ENCODE results near the gene SUPT20H. TPM values are rescaled to one million over a fixed set of nuclear protein-coding genes. Genes with fewer than 3 reads are reported as not detected.
A peak's percentile ranks its signal among the peaks of the same experiment; 100 is the strongest.

Gene SUPT20H
- total RNA-seq, 1 experiment from 2014 or later, result 90.3 TPM

DNA sequence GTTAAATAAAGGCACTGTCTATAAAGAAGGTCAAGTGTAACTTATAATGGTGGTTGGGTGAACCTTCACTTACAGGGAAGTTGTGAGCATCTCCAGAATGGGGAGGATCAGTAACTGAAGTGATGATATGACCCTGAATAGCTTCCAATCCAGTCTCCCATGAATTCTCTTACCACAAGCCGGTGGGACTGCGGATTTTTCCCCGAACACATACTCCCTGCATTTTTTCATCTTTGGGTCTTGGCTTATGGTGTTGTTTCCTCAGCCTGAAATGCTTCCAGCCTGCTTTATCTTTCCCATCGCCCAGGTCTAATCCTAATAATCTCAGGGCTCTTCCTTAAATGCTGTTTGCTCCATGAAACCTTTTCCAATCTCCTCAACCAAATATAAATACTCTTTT is 48.0 kb upstream of the SUPT20H start:
- no peak overlapping the region for H3K4me3 Mint-ChIP-seq (ENCODE audit: unreplicated experiment)
- H3K4me1 Mint-ChIP-seq (ENCODE audit: insufficient read depth, unreplicated experiment), result peaks cover 19% of the 10 kb centered on the region
- H3K36me3 Mint-ChIP-seq (ENCODE audit: insufficient read depth, unreplicated experiment), result no peaks in the 10 kb centered on the region
- no peak for DNase-seq (ENCODE audit: unreplicated experiment)
- ChIA-PET POLR2A (interaction anchor here (0.6 kb wide), 1 partner anchor 104 kb away, joined by 3 read pairs; no protein-coding TSS in a partner anchor), CTCF (interaction anchor here (0.6 to 9.8 kb wide), 4 partner anchors 157 to 496 kb away, joined by 3 to 103 read pairs (median 3); partner anchors contain the start of gene POSTN)
- H3K27ac Mint-ChIP-seq (ENCODE audit: low read depth, unreplicated experiment), result no peak overlapping the region
- intact Hi-C loops (cut with micrococcal nuclease), result no loop called here
- no peaks in the 10 kb centered on the region for H3K27me3 Mint-ChIP-seq (ENCODE audit: insufficient read depth, unreplicated experiment)
- H3K9me3 Mint-ChIP-seq (ENCODE audit: unreplicated experiment), result no peaks in the 10 kb centered on the region
- BruUV-seq (replicated peaks), result no TSS peak
- TF ChIP-seq, protein P1, sequence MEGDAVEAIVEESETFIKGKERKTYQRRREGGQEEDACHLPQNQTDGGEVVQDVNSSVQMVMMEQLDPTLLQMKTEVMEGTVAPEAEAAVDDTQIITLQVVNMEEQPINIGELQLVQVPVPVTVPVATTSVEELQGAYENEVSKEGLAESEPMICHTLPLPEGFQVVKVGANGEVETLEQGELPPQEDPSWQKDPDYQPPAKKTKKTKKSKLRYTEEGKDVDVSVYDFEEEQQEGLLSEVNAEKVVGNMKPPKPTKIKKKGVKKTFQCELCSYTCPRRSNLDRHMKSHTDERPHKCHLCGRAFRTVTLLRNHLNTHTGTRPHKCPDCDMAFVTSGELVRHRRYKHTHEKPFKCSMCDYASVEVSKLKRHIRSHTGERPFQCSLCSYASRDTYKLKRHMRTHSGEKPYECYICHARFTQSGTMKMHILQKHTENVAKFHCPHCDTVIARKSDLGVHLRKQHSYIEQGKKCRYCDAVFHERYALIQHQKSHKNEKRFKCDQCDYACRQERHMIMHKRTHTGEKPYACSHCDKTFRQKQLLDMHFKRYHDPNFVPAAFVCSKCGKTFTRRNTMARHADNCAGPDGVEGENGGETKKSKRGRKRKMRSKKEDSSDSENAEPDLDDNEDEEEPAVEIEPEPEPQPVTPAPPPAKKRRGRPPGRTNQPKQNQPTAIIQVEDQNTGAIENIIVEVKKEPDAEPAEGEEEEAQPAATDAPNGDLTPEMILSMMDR (IDR thresholded peaks at IDR 0.05; ENCODE audit: unreplicated experiment), result no peak

DNA sequence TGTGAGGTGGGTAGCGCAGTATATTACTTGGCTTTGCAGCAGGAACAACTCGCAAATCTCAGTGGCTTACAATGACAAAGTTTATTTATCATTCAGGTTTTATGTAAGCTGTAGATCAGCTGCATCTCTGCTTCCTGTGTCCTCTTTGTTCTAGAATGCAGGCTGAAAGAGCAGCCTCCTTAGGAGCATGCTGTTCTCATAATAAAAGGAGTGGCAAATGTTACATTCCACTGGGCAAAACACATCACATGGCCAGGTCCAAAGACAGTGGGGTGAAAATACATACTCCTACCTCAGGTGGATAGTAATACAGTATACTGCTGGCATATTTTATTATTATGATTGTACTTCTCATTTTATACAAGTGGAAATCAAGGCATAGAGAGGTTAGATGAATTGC is 47.2 kb upstream of the SUPT20H start:
- Mint-ChIP-seq H3K4me1 (ENCODE audit: insufficient read depth, unreplicated experiment) (peaks cover 19% of the 10 kb centered on the region), H3K27me3 (ENCODE audit: insufficient read depth, unreplicated experiment) (no peaks in the 10 kb centered on the region), H3K36me3 (ENCODE audit: insufficient read depth, unreplicated experiment) (no peaks in the 10 kb centered on the region), H3K4me3 (ENCODE audit: unreplicated experiment) (no peak overlapping the region), H3K27ac (ENCODE audit: low read depth, unreplicated experiment) (peak overlapping the region; percentile 82), H3K9me3 (ENCODE audit: unreplicated experiment) (no peaks in the 10 kb centered on the region)
- TF ChIP-seq, protein P1 (IDR thresholded peaks at IDR 0.05; ENCODE audit: unreplicated experiment), result no peak
- BruUV-seq (replicated peaks), result no TSS peak
- DNase-seq (ENCODE audit: unreplicated experiment), result no peak
- CTCF ChIA-PET, result interaction anchor here (0.6 to 9.8 kb wide), 4 partner anchors 170 to 497 kb away, joined by 3 to 103 read pairs (median 4); partner anchors contain the start of gene POSTN
- intact Hi-C loops (cut with micrococcal nuclease), result no loop called here
- POLR2A ChIA-PET, result interaction anchor here (0.5 to 0.6 kb wide), 2 partner anchors 42 to 437 kb away, joined by 3 read pairs; no protein-coding TSS in a partner anchor

DNA sequence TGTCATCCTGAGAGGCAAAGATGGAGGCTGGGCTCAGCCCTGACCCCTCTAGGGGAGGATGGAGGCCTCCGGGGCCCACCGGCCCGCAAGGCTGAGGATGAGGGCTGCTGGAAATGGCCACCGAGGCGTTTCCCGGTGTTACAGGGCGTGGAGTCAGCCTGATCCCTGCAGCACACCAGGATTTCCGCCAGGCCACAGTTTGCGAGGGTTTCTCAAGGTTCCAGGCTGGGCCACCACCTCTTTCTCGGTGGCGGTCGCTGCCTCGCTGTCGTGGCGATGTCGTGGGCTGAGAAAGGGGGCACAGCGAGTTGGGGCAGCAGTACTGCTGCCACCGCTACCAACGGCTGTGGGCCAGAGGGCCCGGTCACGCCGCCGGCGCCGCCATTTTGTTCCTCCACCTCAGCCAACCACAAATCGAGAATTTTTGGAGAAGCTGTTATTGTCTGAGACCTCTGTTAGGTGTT is 45.8 kb upstream of the SUPT20H start, which contains the start of gene CSNK1A1L:
TSS of gene CSNK1A1L (minus strand) at position 414 of the 464 bp plus-strand sequence. CDS start at position 6, 408 bp downstream.
- Mint-ChIP-seq H3K27ac (ENCODE audit: low read depth, unreplicated experiment) (peak within 1 kb of the TSS; percentile 82), H3K27me3 (ENCODE audit: insufficient read depth, unreplicated experiment) (no peaks in the 10 kb centered on the region), H3K4me1 (ENCODE audit: insufficient read depth, unreplicated experiment) (peaks cover 19% of the 10 kb centered on the region), H3K36me3 (ENCODE audit: insufficient read depth, unreplicated experiment) (no peaks in the 10 kb centered on the region), H3K4me3 (ENCODE audit: unreplicated experiment) (no peak within 1 kb of the TSS), H3K9me3 (ENCODE audit: unreplicated experiment) (no peaks in the 10 kb centered on the region)
- intact Hi-C loops (cut with micrococcal nuclease), result no loop called here
- no TSS peak for BruUV-seq (replicated peaks)
- ChIA-PET POLR2A (interaction anchor here (0.7 kb wide), 1 partner anchor 9 kb away, joined by 3 read pairs; no protein-coding TSS in a partner anchor), CTCF (interaction anchor here (9.8 kb wide), 1 partner anchor 498 kb away, joined by 103 read pairs; the partner anchor contains the start of gene POSTN)
- TF ChIP-seq, protein P1 (IDR thresholded peaks at IDR 0.05; ENCODE audit: unreplicated experiment), result no peak
- DNase-seq (ENCODE audit: unreplicated experiment), result no peak

DNA sequence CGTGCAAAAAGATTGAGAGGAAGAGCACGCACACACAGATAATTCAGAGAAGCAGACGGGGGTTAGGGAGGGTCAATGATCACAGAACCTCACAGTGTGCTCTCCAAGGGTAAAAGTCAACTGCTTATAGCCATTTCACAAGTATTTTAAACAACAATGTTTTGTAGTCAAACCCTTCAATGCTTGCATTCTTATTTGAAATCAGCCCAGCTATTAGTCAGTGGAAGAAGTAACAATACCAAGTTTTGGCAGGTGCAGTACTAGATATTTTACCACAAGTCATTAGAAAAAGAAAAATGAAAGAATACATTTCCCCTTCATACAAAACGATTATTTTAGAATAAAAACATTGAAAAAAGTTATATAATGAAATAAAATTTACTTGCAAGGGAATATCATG is 43.4 kb upstream of the SUPT20H start:
- CTCF ChIA-PET, result interaction anchor here (0.6 kb wide), 1 partner anchor 555 kb away, joined by 4 read pairs; no protein-coding TSS in a partner anchor
- Mint-ChIP-seq H3K36me3 (ENCODE audit: insufficient read depth, unreplicated experiment) (no peaks in the 10 kb centered on the region), H3K4me1 (ENCODE audit: insufficient read depth, unreplicated experiment) (peaks cover 19% of the 10 kb centered on the region), H3K27me3 (ENCODE audit: insufficient read depth, unreplicated experiment) (no peaks in the 10 kb centered on the region), H3K4me3 (ENCODE audit: unreplicated experiment) (no peak overlapping the region), H3K27ac (ENCODE audit: low read depth, unreplicated experiment) (no peak overlapping the region), H3K9me3 (ENCODE audit: unreplicated experiment) (no peaks in the 10 kb centered on the region)
- BruUV-seq (replicated peaks), result no TSS peak
- POLR2A ChIA-PET, result no interaction called here
- no peak for DNase-seq (ENCODE audit: unreplicated experiment)
- intact Hi-C loops (cut with micrococcal nuclease), result no loop called here
- TF ChIP-seq, protein P1 (IDR thresholded peaks at IDR 0.05; ENCODE audit: unreplicated experiment), result no peak

Measured in MCF 10A (cell line).